Left hindlimb (tissue), 1 donor: ENCODE measurements around the gene TRMU.
A peak's percentile ranks its signal among the peaks of the same experiment; 100 is the strongest.

Experiments
- DNase-seq: peaks from one replicate; pipeline ENCODE4 v3.0.0-alpha.2; 2018

The TRMU gene

DNA sequence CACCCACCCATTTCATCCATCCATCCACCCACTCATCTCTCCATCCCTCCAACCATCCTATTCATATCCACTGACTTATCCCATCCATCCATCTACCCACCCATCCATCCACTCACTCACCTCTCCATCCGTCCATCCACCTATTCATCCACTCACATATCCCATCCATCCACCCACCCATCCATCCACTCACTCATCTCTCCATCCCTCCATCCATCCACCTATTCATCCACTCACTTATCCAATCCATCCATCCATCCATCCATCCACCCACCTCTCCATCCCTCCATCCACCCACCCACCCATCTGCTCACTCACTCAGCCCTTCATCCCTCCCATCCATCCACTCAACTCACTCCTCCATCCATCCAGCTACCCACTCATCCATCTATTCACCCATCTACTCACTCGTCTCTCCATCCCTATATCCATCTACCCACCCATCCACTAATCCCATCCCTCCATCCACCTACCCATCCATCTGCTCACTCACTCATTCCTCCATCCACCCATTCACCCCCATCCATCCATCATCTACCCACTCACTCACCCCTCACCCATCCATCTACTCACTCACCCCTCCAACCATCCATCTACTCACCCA, 36.2 kb downstream of the TRMU start:
- DNase-seq, result no peak

GRCh38 chr22:46372686-46373085, 37.2 kb downstream of the TRMU start:
- DNase-seq, result no peak

- DNase-seq, result no peak
Observed at GRCh38 chr22:46373159-46373558, 37.6 kb downstream of the TRMU start.

DNA sequence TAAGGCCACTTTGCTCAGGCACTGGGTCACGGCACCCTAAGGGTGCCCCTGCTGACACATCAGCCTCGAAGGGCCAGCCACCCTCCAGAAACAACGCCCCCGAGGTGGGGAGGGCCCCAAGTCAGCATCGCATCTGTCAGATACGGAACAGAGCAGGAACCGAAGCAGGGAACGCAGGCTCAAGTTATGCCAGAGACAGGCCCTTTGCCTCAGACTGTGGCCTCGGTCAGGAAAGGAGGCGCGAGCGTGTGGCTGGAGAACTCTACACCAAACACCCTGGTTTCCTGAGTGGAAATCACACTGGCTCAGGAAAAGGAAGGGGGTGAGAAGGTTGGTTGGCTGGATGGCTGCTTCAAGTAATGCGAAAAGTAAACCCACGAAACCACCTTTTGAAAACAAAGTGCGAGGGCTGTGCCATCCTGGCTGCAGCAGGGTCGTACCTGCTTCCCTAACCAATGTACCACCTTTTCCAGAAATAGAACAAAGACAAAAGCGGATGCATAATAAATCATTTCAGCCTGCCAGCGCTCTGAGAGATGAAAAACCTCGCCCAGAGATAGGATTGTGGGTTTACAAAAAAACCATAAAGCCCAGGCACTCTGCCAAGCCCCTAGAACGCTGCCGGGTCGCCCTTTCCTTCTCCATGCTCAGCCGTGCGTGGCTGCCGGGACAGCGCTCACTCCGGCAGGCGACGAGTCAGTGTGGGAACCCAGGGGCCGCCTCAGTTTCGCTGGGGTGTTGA, 38.6 kb downstream of the TRMU start:
- DNase-seq, result no peak

DNA sequence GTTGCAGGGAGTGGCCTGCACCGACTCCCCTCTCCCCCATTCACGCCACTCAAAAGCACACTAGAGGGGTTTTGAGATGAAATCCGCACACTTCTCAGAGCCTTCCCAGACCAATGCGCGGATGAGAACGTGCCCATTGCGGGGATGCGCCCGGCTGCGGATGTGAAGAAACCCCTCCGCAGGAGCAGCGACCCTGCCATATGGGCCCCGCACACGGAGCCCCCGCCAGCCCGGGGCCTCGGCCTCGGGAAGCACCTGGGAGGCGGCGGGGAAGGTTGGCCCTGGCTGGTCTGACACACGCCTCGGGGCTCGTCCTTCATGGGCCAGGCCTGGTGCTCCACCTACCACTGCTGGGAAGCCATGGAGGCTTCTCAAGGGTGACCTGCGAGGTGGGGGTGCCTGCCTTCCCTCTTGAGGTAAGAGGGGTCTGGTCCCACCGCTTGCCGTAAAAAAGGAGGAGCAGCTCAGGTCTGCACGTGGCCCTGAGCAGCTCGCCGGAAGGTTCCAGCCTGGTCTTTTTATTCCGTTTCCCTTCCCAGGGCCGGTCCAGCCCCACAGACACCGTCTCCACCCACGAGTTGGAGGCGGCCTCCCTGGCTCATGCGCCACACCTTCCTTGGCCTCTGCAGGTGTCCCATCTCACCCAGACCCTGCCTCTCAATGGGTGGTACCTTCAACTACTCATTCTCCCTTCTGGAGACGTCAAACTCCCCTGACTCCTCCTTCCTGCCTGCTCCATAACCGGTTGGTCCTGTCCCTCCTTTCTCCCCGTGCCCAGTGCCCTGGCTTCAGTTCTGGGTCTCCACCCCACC, 39.4 kb downstream of the TRMU start:
- DNase-seq, result no peak

- DNase-seq, result no peak
Observed at GRCh38 chr22:46376111-46376510, 40.6 kb downstream of the TRMU start.

DNA sequence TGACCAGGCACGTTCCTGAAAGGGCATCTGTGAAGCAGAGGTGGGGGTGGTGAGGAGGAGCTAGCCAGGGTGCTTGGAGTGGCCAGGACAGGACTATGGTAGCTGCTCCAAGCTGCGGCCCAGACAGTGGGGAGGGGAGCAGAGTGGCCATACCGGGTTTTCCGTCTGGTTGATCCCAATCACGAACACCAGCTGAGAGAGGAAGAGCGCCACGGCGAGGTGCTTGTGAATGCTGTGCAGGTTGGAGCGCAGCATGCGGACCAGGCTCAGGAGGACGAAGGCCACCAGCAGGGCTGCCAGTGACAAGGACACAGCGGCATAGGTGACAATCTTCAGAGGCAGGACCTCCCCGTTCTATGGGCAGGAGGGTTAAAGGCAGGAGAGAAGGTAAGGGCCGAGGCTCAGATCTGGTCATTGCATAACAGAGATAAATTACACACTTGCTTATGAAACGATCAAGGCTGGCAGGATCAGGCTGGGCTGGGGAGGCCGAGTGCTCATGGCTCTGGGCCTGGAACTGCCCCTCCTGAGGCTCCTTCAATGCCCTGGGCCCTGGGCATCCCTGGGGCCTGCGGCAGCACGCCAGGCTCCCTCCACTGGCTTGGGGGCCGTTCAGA, 41.5 kb downstream of the TRMU start:
- DNase-seq, result no peak

DNA sequence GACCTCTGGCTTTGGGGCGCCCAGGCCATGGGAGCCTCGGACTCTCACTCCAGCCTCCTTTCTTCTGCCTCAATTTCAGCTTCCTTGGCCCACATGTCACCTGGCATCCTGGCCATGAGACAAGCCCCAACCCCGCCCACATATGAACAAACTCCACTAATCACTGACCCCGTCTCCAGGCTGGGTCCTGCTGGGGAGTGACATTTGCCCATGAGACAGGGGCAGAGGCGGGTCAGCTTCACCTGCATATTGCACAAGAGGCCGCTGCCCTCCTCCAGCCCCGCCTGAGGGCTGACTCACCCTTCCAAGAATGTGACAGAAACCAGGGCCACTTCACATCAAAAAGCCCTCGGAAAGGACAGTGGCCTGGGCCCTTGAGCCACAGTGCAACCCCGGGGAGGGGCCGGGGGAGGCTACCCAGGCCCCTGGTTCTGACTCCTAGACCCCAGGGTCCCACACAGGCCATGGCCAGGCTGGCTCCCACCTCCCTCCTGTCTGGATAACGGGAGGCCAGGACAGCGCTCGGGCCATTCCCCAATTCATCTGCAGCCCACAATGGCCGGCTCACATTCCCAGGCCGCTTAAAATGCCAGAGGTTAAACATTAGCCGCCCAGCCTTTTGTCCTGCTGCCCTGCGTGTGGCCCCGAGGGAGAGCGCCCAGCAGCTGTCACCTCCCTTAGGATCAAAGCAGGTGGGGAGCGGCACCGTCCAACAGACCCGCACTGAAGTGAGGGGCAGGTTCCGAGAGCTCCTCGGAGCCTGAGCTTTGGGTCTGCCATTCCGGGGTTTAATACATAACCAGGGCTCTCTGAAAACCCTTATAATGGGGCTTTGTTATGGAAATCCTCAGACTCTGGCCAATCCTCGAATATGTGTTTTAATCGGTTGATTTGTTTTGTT, 42.3 kb downstream of the TRMU start:
- no peak for DNase-seq

- no peak for DNase-seq
Observed at GRCh38 chr22:46378426-46379065, 43.0 kb downstream of the TRMU start.

DNA sequence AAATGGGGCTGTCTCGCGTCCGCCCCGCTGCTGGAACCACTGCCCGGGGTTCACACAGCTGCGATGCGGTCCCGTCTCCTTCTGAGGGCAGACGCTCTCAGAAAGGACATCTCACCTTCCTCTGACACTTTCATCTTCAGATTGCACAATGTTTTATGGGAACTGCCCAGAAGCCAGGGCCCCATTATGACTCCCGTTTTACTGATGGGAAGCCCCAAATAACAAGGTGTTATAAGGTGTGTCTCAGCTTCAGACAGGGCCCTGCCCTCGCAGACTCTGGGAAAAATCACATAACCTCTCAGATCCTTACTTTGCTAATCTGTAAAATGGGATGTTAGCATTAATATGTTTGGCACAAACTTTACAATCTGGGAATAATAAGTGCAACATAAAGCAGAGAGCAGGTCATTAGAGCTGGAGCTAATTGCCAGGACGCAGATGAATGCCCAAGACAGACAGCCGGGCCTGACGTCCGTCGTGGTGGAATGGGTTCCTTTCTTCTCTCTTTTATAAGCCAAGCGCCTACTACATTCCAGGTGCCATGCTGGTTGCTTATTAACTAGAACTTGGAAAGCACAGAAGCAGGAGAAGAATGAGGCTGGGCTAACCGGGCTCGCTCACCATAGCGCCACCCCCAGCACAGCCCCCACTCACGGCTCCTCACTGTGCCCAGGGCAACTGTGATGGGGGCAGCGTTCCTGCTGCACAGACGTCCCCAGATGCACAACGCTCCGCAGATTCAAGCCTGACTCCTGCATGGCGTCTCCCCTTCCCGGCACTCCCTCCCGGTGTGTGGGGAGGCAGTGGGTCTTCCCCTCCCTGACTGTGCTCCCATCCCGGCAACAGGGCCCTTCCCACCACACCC, 43.8 kb downstream of the TRMU start:
- no peak for DNase-seq

DNA sequence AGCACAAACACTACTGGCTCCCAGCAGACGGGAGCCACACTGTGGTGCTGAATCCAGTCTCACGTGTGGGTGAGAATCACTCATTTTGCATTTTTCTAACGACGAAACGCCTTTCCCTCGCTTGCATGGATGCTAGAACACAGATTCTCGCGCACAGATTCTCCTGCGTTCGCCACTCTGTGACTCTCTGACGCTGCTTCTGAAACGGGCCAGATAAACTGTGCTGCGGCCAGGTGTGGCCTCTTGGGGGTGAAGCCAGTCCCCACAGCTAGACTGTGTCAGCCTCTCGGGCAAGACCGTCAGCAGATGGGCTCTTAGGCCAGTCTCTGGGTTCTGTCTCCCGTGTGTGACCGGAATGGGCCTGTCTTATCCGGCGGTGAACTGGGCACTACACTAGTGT, 44.6 kb downstream of the TRMU start:
- no peak for DNase-seq

GRCh38 chr22:46380581-46380980, 45.1 kb downstream of the TRMU start:
- DNase-seq, result peak; percentile 6

DNA sequence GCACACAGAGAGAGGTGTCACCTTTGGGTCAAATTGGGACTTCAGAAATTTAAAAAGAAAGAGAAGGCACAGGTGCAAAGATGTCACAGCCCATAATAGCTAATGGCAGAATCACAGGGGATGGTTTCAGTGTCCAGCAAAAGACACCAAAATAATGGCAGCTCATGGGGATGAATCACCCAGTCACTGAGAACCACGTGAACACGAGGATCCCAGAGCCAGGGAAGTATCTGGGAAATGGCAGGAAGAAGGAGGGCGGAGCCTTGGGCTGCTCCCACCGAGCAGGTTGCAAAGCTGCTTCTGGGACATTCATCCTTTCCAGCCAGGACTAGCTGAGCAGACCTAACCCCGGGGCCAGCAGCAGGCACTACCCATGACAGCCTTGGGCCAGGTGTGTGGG, 45.6 kb downstream of the TRMU start:
- peak; percentile 5 for DNase-seq

DNA sequence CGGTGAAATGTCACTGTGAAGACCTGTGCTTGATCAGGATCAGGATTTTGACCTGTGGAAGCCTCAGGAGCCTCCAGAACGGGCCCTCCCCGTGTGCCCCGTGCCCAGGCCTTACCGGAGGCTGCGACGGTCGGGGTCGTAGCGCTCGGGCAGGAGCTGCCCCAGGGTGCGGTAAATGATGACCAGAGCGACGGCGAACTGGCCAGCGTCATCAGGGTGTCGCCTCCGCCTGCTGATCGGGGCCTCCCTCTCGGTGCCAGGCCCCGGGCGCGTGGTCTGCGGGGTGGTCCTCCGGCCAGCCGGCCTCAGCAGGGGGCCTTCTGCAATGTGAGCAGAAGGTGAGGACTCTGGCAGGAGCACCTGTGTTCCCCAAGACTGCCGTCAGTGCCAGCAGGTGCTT, 46.2 kb downstream of the TRMU start:
- DNase-seq, result peak; percentile 16

- peak; percentile 0 for DNase-seq
Observed at GRCh38 chr22:46382524-46382923, 47.0 kb downstream of the TRMU start.

DNA sequence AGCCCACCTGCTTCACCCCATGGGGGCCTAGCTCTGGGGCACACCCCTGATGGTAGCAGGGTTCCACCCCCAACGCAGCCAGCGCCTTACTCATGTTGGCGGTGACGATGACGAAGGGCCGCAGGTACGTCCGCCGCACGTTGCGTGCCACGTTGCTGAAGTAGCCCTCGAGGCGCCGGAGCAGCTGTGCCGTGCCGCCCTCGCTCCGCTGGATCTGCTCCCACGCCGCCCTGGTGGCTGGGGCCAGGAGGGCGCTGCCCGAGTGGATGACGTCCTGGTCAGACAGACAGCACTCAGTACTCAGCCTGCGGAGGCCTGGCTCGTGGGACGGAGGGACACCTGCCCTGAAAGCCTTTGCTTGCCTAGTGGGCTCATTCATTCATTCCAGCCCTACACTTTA, 50.8 kb downstream of the TRMU start:
- no peak for DNase-seq

DNA sequence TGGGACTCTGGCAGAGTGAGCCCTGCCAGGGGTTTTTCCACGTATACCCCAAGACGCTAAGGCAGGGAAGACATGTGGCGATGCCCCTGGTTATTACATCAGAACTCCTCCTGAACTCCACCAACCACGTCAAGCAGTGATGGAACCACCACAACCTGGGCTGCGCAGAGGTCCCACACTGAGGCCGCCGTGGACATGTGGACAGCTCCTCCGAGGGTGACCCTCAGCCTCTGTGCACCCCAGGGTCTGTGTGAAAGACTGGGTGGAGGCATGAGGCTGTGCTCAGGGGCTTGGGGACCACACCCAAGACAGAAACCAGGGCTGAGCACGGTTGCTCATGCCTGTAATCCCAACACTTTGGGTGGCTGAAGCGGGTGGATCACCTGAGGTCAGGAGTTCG, 52.2 kb downstream of the TRMU start:
- no peak for DNase-seq

DNA sequence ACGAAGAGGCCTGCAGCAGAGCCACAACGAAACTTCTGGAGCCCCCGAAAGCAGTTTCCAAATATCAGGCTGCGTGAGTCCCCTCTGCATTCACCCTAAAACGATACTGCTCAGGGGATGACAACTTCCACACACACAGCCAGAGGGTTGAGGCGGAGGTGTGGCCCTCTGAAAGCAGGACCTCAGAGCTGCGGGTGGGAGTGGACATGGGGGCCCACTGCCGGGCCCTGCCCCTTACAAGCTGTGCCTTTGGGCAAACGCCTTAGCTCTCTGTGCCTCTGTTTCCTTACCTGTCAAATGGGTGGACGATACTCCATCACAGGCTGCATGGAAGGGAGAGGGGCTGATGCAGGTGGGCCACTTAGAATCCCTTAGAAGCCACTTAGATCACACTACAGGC, 53.1 kb downstream of the TRMU start:
- DNase-seq, result no peak

GRCh38 chr22:46389081-46389480, 53.6 kb downstream of the TRMU start:
- no peak for DNase-seq

GRCh38 chr22:46390105-46390651, 54.7 kb downstream of the TRMU start:
- DNase-seq, result no peak
